ENCODE measurements around the gene SLC38A11.

DNA sequence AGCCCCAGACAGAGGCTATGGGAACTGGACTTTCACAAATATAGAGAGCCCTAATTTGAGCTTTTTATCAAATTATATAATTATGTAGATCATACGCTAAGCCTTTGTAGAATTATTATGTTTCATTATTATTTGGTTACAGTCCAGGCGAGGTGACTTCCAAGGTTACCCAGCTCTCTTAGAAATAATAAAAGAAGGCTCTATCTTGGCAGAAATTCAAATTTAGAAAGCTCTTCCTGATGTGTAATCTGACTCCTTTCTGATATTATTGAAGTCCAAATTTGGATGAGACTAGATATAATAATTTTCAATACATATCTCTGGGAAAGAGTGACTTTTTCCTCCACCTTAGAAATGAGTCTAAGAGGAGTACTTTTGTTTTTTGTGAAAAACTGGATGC is 4.8 kb upstream of the SLC38A11 start:
- TF ChIP-seq CTCF (IDR thresholded peaks at IDR 0.05) (no peak), POLR2AphosphoS5 (IDR thresholded peaks at IDR 0.05) (no peak), POLR2A (IDR thresholded peaks at IDR 0.05; ENCODE audit: low read depth) (no peak)
